ENCODE data around the gene HECW1. TPM values are rescaled to one million over a fixed set of nuclear protein-coding genes. Genes with fewer than 3 reads are reported as not detected.

The HECW1 gene
- total and polyA plus RNA-seq, 2 of the 8 experiments (the other 6 are each of a cell fraction or from before 2014, with no cell fraction given): 2.9 to 12.7 TPM

DNA sequence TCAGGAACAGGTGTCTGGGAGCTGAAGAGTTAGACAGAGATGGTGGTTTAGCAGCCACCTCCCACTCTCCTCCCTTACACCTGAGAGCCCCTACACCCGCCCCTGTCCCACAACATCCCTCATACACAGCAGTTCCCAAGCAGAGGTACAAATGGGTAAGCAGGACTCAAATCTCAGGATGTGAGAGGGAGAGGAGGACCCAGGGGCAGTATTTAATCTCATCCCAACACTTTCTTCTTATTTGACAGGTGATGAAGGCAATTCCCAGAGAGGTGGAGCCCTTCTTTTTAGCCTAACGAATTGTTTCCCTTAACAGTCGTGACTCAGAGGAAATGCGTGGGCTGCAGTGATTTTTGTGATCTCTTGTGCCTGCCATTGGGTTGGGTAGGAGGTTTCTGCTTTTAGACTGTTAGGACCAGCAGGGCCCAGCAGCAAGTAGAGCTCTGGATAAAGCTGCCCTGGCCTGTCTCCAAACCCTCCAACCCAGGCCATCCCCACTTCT lies 191.3 kb downstream of the HECW1 start (continued):
- TF ChIP-seq, protein P1, sequence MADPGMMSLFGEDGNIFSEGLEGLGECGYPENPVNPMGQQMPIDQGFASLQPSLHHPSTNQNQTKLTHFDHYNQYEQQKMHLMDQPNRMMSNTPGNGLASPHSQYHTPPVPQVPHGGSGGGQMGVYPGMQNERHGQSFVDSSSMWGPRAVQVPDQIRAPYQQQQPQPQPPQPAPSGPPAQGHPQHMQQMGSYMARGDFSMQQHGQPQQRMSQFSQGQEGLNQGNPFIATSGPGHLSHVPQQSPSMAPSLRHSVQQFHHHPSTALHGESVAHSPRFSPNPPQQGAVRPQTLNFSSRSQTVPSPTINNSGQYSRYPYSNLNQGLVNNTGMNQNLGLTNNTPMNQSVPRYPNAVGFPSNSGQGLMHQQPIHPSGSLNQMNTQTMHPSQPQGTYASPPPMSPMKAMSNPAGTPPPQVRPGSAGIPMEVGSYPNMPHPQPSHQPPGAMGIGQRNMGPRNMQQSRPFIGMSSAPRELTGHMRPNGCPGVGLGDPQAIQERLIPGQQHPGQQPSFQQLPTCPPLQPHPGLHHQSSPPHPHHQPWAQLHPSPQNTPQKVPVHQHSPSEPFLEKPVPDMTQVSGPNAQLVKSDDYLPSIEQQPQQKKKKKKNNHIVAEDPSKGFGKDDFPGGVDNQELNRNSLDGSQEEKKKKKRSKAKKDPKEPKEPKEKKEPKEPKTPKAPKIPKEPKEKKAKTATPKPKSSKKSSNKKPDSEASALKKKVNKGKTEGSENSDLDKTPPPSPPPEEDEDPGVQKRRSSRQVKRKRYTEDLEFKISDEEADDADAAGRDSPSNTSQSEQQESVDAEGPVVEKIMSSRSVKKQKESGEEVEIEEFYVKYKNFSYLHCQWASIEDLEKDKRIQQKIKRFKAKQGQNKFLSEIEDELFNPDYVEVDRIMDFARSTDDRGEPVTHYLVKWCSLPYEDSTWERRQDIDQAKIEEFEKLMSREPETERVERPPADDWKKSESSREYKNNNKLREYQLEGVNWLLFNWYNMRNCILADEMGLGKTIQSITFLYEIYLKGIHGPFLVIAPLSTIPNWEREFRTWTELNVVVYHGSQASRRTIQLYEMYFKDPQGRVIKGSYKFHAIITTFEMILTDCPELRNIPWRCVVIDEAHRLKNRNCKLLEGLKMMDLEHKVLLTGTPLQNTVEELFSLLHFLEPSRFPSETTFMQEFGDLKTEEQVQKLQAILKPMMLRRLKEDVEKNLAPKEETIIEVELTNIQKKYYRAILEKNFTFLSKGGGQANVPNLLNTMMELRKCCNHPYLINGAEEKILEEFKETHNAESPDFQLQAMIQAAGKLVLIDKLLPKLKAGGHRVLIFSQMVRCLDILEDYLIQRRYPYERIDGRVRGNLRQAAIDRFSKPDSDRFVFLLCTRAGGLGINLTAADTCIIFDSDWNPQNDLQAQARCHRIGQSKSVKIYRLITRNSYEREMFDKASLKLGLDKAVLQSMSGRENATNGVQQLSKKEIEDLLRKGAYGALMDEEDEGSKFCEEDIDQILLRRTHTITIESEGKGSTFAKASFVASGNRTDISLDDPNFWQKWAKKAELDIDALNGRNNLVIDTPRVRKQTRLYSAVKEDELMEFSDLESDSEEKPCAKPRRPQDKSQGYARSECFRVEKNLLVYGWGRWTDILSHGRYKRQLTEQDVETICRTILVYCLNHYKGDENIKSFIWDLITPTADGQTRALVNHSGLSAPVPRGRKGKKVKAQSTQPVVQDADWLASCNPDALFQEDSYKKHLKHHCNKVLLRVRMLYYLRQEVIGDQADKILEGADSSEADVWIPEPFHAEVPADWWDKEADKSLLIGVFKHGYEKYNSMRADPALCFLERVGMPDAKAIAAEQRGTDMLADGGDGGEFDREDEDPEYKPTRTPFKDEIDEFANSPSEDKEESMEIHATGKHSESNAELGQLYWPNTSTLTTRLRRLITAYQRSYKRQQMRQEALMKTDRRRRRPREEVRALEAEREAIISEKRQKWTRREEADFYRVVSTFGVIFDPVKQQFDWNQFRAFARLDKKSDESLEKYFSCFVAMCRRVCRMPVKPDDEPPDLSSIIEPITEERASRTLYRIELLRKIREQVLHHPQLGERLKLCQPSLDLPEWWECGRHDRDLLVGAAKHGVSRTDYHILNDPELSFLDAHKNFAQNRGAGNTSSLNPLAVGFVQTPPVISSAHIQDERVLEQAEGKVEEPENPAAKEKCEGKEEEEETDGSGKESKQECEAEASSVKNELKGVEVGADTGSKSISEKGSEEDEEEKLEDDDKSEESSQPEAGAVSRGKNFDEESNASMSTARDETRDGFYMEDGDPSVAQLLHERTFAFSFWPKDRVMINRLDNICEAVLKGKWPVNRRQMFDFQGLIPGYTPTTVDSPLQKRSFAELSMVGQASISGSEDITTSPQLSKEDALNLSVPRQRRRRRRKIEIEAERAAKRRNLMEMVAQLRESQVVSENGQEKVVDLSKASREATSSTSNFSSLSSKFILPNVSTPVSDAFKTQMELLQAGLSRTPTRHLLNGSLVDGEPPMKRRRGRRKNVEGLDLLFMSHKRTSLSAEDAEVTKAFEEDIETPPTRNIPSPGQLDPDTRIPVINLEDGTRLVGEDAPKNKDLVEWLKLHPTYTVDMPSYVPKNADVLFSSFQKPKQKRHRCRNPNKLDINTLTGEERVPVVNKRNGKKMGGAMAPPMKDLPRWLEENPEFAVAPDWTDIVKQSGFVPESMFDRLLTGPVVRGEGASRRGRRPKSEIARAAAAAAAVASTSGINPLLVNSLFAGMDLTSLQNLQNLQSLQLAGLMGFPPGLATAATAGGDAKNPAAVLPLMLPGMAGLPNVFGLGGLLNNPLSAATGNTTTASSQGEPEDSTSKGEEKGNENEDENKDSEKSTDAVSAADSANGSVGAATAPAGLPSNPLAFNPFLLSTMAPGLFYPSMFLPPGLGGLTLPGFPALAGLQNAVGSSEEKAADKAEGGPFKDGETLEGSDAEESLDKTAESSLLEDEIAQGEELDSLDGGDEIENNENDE (IDR thresholded peaks at IDR 0.05; ENCODE audit: insufficient replicate concordance, low read length): no peak
- TF ChIP-seq NANOG (IDR thresholded peaks at IDR 0.05; ENCODE audit: insufficient read depth, low read depth, low read length, poor library complexity, severe bottlenecking): no peak
- TF ChIP-seq SP1 (IDR thresholded peaks at IDR 0.05; ENCODE audit: low read depth, low read length): no peak
- TF ChIP-seq, protein P2, sequence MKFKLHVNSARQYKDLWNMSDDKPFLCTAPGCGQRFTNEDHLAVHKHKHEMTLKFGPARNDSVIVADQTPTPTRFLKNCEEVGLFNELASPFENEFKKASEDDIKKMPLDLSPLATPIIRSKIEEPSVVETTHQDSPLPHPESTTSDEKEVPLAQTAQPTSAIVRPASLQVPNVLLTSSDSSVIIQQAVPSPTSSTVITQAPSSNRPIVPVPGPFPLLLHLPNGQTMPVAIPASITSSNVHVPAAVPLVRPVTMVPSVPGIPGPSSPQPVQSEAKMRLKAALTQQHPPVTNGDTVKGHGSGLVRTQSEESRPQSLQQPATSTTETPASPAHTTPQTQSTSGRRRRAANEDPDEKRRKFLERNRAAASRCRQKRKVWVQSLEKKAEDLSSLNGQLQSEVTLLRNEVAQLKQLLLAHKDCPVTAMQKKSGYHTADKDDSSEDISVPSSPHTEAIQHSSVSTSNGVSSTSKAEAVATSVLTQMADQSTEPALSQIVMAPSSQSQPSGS (IDR thresholded peaks at IDR 0.05; ENCODE audit: low read length): no peak
- TF ChIP-seq, protein P3, sequence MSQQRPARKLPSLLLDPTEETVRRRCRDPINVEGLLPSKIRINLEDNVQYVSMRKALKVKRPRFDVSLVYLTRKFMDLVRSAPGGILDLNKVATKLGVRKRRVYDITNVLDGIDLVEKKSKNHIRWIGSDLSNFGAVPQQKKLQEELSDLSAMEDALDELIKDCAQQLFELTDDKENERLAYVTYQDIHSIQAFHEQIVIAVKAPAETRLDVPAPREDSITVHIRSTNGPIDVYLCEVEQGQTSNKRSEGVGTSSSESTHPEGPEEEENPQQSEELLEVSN (IDR thresholded peaks at IDR 0.05): no peak
- no peak for TF ChIP-seq EZH2 (IDR thresholded peaks at IDR 0.05; ENCODE audit: low read depth, low read length, severe bottlenecking)
- no peak for TF ChIP-seq RNF2 (IDR thresholded peaks at IDR 0.05; ENCODE audit: borderline replicate concordance, low read depth, low read length, missing control alignments, poor library complexity, severe bottlenecking)

Data from H1 (cell line).